GM19238 (cell line): Measurements from ENCODE around the gene LASP1.

Experiments used
- DNase-seq: peaks from one replicate; pipeline ENCODE4 v3.0.0; 2011; ENCODE audit warnings: low spot score; ENCODE audit not compliant: insufficient read length

Gene LASP1

GRCh38 chr17:38868817-38869525 lies 887 bp upstream of the LASP1 start:
- peak; percentile 70 for DNase-seq

- peak; percentile 75 for DNase-seq
Measured at GRCh38 chr17:38870259-38871165, 654 bp downstream of the LASP1 start.

- DNase-seq, result no peak
Measured at GRCh38 chr17:38871247-38872015, 1.6 kb downstream of the LASP1 start.

- no peak for DNase-seq
Measured at GRCh38 chr17:38872027-38872511, 2.2 kb downstream of the LASP1 start.

- no peak for DNase-seq
Measured at GRCh38 chr17:38872671-38873385, 3.0 kb downstream of the LASP1 start.

GRCh38 chr17:38873640-38874380 lies 4.0 kb downstream of the LASP1 start:
- DNase-seq, result no peak

- DNase-seq, result no peak
Measured at GRCh38 chr17:38874505-38875400, 4.9 kb downstream of the LASP1 start.

GRCh38 chr17:38875477-38876075 lies 5.7 kb downstream of the LASP1 start:
- no peak for DNase-seq

GRCh38 chr17:38877130-38877851 lies 7.4 kb downstream of the LASP1 start:
- DNase-seq, result no peak

GRCh38 chr17:38879878-38880665 lies 10.2 kb downstream of the LASP1 start:
- no peak for DNase-seq

GRCh38 chr17:38881600-38882191 lies 11.8 kb downstream of the LASP1 start:
- DNase-seq, result no peak

GRCh38 chr17:38882870-38883269 lies 13.0 kb downstream of the LASP1 start:
- no peak for DNase-seq

GRCh38 chr17:38883592-38884526 lies 14.0 kb downstream of the LASP1 start:
- no peak for DNase-seq

GRCh38 chr17:38885044-38885727 lies 15.3 kb downstream of the LASP1 start:
- no peak for DNase-seq
